Activated T-helper 1 cell treated with Interleukin-2 at 50 U/mL for 16 hours (primary cell): Measurements from ENCODE around the gene LIM2.

ENCODE experiments used
- DNase-seq: peaks from one replicate; pipeline ENCODE4 v3.0.0-alpha.2; 2020; ENCODE audit warnings: low read depth

The LIM2 gene

GRCh38 chr19:51339687-51340656, 47.8 kb downstream of the LIM2 start:
- DNase-seq: peak; percentile 72

- DNase-seq: no peak
Measured at GRCh38 chr19:51339313-51339686, 48.5 kb downstream of the LIM2 start.

- DNase-seq: peak; percentile 67
Measured at GRCh38 chr19:51338563-51339312, 49.0 kb downstream of the LIM2 start.

DNA sequence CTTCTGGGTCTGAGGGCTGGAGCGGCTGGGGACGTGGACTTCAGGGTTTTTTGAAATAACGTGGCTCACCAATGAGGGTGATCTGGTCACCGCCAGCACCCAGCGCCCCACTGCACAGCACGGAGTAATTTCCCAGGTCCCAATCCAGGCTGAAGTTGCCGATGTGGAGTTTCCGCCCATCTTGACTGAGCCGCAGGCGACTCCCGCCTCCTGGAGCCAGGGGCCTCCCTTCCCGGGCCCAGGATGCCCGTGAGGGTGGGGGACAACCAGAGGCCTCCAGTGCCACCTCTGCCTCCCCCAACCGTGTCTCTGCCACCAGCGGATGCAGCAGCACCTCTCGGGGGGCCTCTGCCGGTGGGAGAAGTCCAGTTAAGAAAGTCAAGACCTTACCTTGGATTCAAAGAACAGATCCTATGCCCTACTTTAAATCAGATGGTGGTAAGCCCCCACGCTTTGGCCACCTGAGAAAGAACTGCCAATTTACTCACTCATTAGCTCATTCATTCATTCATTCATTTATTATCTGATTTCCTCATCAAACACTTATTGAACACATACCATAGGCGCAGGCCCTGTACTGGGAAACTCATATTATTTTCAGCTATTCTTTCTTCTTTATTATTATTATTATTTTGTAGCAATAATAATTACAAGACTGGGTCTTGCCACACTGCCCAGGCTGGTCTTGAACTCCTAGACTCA, 49.8 kb downstream of the LIM2 start:
- DNase-seq: no peak

DNA sequence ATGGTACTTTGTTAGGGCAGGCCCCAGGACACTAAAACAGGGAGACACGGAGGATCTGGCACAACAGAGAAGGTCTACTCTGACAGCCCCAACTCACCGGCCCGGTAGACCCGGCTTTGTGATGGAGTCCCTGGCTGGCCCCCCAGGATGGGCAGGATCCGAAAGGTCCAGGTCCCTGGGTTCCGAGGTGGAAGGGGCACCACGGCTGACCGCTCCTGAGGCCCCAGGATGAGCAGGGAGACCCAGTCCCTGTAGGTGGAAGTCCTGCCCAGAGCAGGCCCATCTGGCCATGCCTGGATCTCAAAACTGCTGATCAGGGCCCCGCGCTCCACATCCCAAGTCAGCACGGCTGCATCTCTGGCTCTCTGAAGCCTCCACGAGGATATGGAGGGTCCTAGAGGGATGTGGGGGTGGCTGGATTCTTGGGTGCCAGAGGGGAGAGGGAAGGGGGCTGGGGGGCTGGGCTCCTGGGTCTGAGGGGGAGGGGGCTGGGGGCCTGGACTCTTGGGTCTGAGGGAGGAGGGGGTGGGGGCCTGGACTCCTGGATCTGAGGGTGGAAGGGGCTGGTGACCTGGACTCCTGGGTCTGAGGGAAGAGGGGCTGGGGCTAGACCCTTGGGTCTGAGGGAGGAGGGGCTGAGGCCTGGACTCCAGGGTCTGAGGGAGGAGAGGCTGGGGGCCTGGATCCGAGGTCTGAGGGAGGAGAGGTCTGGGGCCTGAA, 50.5 kb downstream of the LIM2 start:
- no peak for DNase-seq

DNA sequence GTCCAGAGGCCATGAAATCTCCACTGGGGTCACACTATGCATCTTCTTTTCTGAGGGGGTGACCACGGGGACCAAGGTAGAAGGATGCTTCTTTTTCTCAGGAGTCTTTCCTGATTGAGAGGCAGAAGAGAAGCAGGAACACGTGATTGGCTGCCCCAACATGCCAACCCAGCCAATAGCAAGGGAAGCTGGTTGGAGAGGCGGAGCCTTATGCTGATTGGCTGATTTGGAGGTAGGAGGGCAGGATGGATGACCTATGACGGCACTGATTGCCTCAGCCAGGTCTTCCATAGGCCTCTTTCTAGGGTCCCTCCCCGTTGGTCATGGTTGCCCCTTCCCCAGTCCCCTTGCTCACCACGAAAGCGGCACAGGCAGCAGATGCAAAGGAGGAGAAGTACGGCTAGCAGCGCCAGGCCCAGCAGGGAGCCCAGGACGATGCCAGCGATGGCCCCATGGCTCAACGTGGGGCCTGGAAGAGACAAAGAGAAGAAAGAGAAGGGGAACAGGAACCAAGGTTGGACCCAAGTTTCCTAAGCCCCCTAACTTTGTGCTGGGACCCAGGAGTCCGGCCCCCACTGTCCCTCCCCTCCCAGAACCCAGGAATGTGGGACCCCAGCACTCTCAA, 53.8 kb downstream of the LIM2 start:
- no peak for DNase-seq

GRCh38 chr19:51331716-51332115, 56.1 kb downstream of the LIM2 start:
- no peak for DNase-seq

- DNase-seq: no peak
Measured at GRCh38 chr19:51331193-51331592, 56.6 kb downstream of the LIM2 start.

GRCh38 chr19:51330366-51330765, 57.4 kb downstream of the LIM2 start:
- DNase-seq: no peak
